Neural cell (in vitro differentiated cells): ENCODE results near the gene PIAS1. TPM values are rescaled to one million over a fixed set of nuclear protein-coding genes. Genes with fewer than 3 reads are reported as not detected.

Experiments
- H2AFZ ChIP-seq: fragments of 200-600, 300-800 bp; sonication (generic), shearing (Covaris generic); 2 replicates; pipeline ENCODE4 v1.6.0; 2014; ENCODE audit warnings: low read depth, mild to moderate bottlenecking, antibody characterized with exemption, low read length, moderate library complexity
- H3F3A ChIP-seq: fragments of 200-600 bp; shearing (Covaris generic); 2 replicates; pipeline ENCODE4 v1.6.1; 2016; ENCODE audit warnings: mild to moderate bottlenecking, moderate library complexity, mixed read lengths, antibody characterized with exemption, low read length; ENCODE audit not compliant: insufficient read depth, poor library complexity, severe bottlenecking
- H3K27ac ChIP-seq: fragments of 200-600, 300-800 bp; sonication (generic), shearing (Covaris generic); 2 replicates; pipeline ENCODE4 v1.5.1; 2014; ENCODE audit warnings: mild to moderate bottlenecking, low read length, moderate library complexity
- H3K27me3 ChIP-seq: fragments of 300-800, 200-600 bp; sonication (generic), shearing (Covaris generic); 2 replicates; pipeline ENCODE4 v1.6.0; 2014; ENCODE audit warnings: mild to moderate bottlenecking, low read depth, low read length, moderate library complexity; ENCODE audit not compliant: insufficient read depth
- H3K36me3 ChIP-seq: fragments of 300-800, 200-600 bp; sonication (generic), shearing (Covaris generic); 2 replicates; pipeline ENCODE4 v1.5.1; 2014; ENCODE audit warnings: mild to moderate bottlenecking, antibody characterized with exemption, low read length, moderate library complexity; ENCODE audit not compliant: insufficient read depth
- H3K4me2 ChIP-seq: fragments of 300-800, 200-600 bp; sonication (generic), shearing (Covaris generic); 2 replicates; pipeline ENCODE4 v1.6.0; 2014; ENCODE audit warnings: mild to moderate bottlenecking, low read length
- H3K4me3 ChIP-seq: fragments of 300-800, 200-600 bp; sonication (generic), shearing (Covaris generic); 2 replicates; pipeline ENCODE4 v1.5.1; 2014; ENCODE audit warnings: mild to moderate bottlenecking, low read length, moderate library complexity
- H3K79me2 ChIP-seq: fragments of 200-600 bp; shearing (Covaris generic); replicated peaks from 2 replicates; pipeline ENCODE4 v1.6.0; 2014; ENCODE audit warnings: mild to moderate bottlenecking, low read length, moderate library complexity; ENCODE audit not compliant: insufficient read depth
- H3K9ac ChIP-seq: fragments of 300-800, 200-600 bp; sonication (generic), shearing (Covaris generic); 2 replicates; pipeline ENCODE4 v1.6.1; 2016; ENCODE audit warnings: mild to moderate bottlenecking, low read length, mixed read lengths
- H3K9me2 ChIP-seq: fragments of 200-600 bp; shearing (Covaris generic); 2 replicates; pipeline ENCODE4 v1.6.1; 2016; ENCODE audit warnings: mild to moderate bottlenecking, low read length, mixed read lengths; ENCODE audit not compliant: insufficient read depth
- H3K9me3 ChIP-seq: fragments of 200-600, 300-800 bp; sonication (generic), shearing (Covaris generic); 2 replicates; pipeline ENCODE4 v1.6.1; 2016; ENCODE audit warnings: mild to moderate bottlenecking, mixed run types, low read length, moderate library complexity, mixed read lengths
- H4K20me1 ChIP-seq: fragments of 200-600 bp; shearing (Covaris generic); 2 replicates; pipeline ENCODE4 v1.6.1; 2016; ENCODE audit warnings: mild to moderate bottlenecking, mixed run types; ENCODE audit not compliant: insufficient read depth
- EP300 ChIP-seq: fragments of 450-650 bp; conservative IDR thresholded peaks from 2 replicates; pipeline ENCODE4 v1.6.1; 2014; ENCODE audit warnings: antibody characterized with exemption, mild to moderate bottlenecking, moderate library complexity; ENCODE audit not compliant: poor library complexity, severe bottlenecking
- EZH2 ChIP-seq: fragments of 200-600, 300-800 bp; shearing (Covaris generic), sonication (generic); IDR thresholded peaks from 2 replicates; pipeline ENCODE4 v1.6.1; 2014; ENCODE audit warnings: antibody characterized with exemption, low read length, borderline replicate concordance, mild to moderate bottlenecking; ENCODE audit not compliant: insufficient read depth, poor library complexity, severe bottlenecking
- MXI1 ChIP-seq: fragments of 450-650 bp; conservative IDR thresholded peaks from 2 replicates; pipeline ENCODE4 v1.6.1; 2014; ENCODE audit warnings: antibody characterized with exemption, mild to moderate bottlenecking; ENCODE audit not compliant: poor library complexity, severe bottlenecking
- POLR2AphosphoS5 ChIP-seq: IDR thresholded peaks from 2 replicates; pipeline ENCODE4 v1.6.1; 2012
- RAD21 ChIP-seq: fragments of 450-650 bp; conservative IDR thresholded peaks from 2 replicates; pipeline ENCODE4 v1.6.1; 2014; ENCODE audit warnings: antibody characterized with exemption, mild to moderate bottlenecking, moderate library complexity
- SMC3 ChIP-seq: fragments of 450-650 bp; conservative IDR thresholded peaks from 2 replicates; pipeline ENCODE4 v1.6.1; 2014; ENCODE audit warnings: antibody characterized with exemption, mild to moderate bottlenecking, moderate library complexity; ENCODE audit not compliant: poor library complexity
- TAF1 ChIP-seq: IDR thresholded peaks from 2 replicates; pipeline ENCODE4 v1.6.1; 2012; ENCODE audit warnings: low read depth
- polyA plus RNA-seq: library from polyadenylated mRNA; depleted of rRNA; stranded (reverse); fragments of >200 nt; gene quantifications from 2 replicates; pipeline ENCODE4 v1.2.3, GENCODE V29; 2014
- TF ChIP-seq, protein P1 (sequence below): fragments of 450-650 bp; IDR thresholded peaks from 2 replicates; pipeline ENCODE4 v1.5.1; 2014; ENCODE audit warnings: antibody characterized with exemption, mild to moderate bottlenecking, moderate library complexity; ENCODE audit not compliant: poor library complexity, severe bottlenecking
- TF ChIP-seq, protein P2 (sequence below): IDR thresholded peaks from 2 replicates; pipeline ENCODE4 v1.6.1; 2012; ENCODE audit warnings: borderline replicate concordance

The PIAS1 gene
- polyA plus RNA-seq, 1 donor from 2014 or later, result 14.3 TPM

GRCh38 chr15:68205558-68205944 is 151.4 kb downstream of the PIAS1 start:
- H2AFZ ChIP-seq, result no peak overlapping the region
- H3K27me3 ChIP-seq, result no peaks in the 10 kb centered on the region
- no peak overlapping the region for H3K9ac ChIP-seq
- no peak for TF ChIP-seq EP300
- TF ChIP-seq TAF1, result no peak
- TF ChIP-seq, protein P1, sequence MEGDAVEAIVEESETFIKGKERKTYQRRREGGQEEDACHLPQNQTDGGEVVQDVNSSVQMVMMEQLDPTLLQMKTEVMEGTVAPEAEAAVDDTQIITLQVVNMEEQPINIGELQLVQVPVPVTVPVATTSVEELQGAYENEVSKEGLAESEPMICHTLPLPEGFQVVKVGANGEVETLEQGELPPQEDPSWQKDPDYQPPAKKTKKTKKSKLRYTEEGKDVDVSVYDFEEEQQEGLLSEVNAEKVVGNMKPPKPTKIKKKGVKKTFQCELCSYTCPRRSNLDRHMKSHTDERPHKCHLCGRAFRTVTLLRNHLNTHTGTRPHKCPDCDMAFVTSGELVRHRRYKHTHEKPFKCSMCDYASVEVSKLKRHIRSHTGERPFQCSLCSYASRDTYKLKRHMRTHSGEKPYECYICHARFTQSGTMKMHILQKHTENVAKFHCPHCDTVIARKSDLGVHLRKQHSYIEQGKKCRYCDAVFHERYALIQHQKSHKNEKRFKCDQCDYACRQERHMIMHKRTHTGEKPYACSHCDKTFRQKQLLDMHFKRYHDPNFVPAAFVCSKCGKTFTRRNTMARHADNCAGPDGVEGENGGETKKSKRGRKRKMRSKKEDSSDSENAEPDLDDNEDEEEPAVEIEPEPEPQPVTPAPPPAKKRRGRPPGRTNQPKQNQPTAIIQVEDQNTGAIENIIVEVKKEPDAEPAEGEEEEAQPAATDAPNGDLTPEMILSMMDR, result no peak
- no peak for TF ChIP-seq POLR2AphosphoS5
- no peak for TF ChIP-seq MXI1
- TF ChIP-seq RAD21, result no peak
- no peak for TF ChIP-seq EZH2
- TF ChIP-seq, protein P2, sequence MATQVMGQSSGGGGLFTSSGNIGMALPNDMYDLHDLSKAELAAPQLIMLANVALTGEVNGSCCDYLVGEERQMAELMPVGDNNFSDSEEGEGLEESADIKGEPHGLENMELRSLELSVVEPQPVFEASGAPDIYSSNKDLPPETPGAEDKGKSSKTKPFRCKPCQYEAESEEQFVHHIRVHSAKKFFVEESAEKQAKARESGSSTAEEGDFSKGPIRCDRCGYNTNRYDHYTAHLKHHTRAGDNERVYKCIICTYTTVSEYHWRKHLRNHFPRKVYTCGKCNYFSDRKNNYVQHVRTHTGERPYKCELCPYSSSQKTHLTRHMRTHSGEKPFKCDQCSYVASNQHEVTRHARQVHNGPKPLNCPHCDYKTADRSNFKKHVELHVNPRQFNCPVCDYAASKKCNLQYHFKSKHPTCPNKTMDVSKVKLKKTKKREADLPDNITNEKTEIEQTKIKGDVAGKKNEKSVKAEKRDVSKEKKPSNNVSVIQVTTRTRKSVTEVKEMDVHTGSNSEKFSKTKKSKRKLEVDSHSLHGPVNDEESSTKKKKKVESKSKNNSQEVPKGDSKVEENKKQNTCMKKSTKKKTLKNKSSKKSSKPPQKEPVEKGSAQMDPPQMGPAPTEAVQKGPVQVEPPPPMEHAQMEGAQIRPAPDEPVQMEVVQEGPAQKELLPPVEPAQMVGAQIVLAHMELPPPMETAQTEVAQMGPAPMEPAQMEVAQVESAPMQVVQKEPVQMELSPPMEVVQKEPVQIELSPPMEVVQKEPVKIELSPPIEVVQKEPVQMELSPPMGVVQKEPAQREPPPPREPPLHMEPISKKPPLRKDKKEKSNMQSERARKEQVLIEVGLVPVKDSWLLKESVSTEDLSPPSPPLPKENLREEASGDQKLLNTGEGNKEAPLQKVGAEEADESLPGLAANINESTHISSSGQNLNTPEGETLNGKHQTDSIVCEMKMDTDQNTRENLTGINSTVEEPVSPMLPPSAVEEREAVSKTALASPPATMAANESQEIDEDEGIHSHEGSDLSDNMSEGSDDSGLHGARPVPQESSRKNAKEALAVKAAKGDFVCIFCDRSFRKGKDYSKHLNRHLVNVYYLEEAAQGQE, result no peak
- TF ChIP-seq SMC3, result no peak
- H3K27ac ChIP-seq, result no peak overlapping the region
- H3K36me3 ChIP-seq, result no peaks in the 10 kb centered on the region
- no peaks in the 10 kb centered on the region for H3K79me2 ChIP-seq
- H3K4me3 ChIP-seq, result no peak overlapping the region
- no peaks in the 10 kb centered on the region for H3F3A ChIP-seq
- no peaks in the 10 kb centered on the region for H3K9me3 ChIP-seq
- no peak overlapping the region for H3K4me2 ChIP-seq
- H3K9me2 ChIP-seq, result no peaks in the 10 kb centered on the region
- H4K20me1 ChIP-seq, result no peaks in the 10 kb centered on the region

- TF ChIP-seq EP300 (no peak), POLR2AphosphoS5 (no peak)
- Histone ChIP-seq H3K36me3 (no peaks in the 10 kb centered on the region), H4K20me1 (no peaks in the 10 kb centered on the region), H3K9ac (no peak overlapping the region), H3K4me2 (no peak overlapping the region), H3K27me3 (no peaks in the 10 kb centered on the region), H3K27ac (no peak overlapping the region), H3K4me3 (no peak overlapping the region), H3K9me2 (no peaks in the 10 kb centered on the region), H2AFZ (no peak overlapping the region), H3K79me2 (no peaks in the 10 kb centered on the region), H3F3A (no peaks in the 10 kb centered on the region), H3K9me3 (no peaks in the 10 kb centered on the region)
Observed at GRCh38 chr15:68205954-68206539, 151.9 kb downstream of the PIAS1 start.

DNA sequence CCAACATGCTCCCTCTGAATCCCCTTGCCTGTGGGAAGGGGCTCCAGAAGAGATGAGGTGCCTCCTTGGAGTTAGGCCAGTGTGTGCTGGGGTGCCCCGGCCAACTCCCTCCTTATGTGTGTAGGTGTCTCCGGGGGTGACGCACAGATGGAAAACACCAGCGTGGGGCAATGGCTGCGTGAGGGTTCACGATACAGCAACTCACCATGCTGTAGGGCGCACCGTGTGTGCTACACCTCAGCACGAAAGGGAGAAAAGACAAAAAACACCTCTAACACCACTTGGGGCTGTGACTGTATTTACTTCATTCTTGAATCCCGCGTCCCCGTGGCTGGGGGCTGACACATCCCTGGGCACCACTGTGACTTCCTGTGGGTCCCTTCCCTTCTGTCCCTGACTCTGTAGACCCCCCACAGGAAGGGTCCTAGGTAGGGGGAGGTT is 152.6 kb downstream of the PIAS1 start:
- Histone ChIP-seq H3K9me3 (no peaks in the 10 kb centered on the region), H3K4me3 (no peak overlapping the region), H2AFZ (no peak overlapping the region), H3K9me2 (no peaks in the 10 kb centered on the region), H4K20me1 (no peaks in the 10 kb centered on the region), H3K4me2 (no peak overlapping the region), H3K27me3 (no peaks in the 10 kb centered on the region), H3K9ac (no peak overlapping the region), H3K36me3 (no peaks in the 10 kb centered on the region), H3K27ac (no peak overlapping the region), H3F3A (no peaks in the 10 kb centered on the region), H3K79me2 (no peaks in the 10 kb centered on the region)
- no peak for TF ChIP-seq TAF1
- TF ChIP-seq, protein P2, result no peak
- TF ChIP-seq, protein P1, result no peak
- TF ChIP-seq EZH2, result no peak
- no peak for TF ChIP-seq EP300
- no peak for TF ChIP-seq MXI1
- no peak for TF ChIP-seq RAD21
- no peak for TF ChIP-seq POLR2AphosphoS5
- TF ChIP-seq SMC3, result no peak
